Measurements from ENCODE around the gene UHRF1.
"Not testable (repeated sequence)": the region's sequence is repeated elsewhere in the genome, so short reads cannot be mapped to it uniquely, and the experiment has no call there.

The UHRF1 gene

GRCh38 chr19:4939466-4939865, 30.2 kb downstream of the UHRF1 start:
- Histone ChIP-seq H2BK15ac (ENCODE audit: low read depth, poor library complexity, severe bottlenecking) (no peak overlapping the region), H4K91ac (ENCODE audit: low read length) (no peak overlapping the region), H3K27ac (ENCODE audit: low read length, poor library complexity, severe bottlenecking) (no peak overlapping the region), H3K4ac (ENCODE audit: low read depth in 1 of 2, low read length in 2 of 2) (no peak overlapping the region), H3K23ac (ENCODE audit: low read length in 2 of 2) (no peak overlapping the region), H3K36me3 (ENCODE audit: control insufficient read depth in 1 of 2, insufficient read depth in 2 of 2, low read depth in 1 of 2, low read length in 2 of 2) (peaks cover 17 to 42% of the 10 kb centered on the region in 2 experiments), H2AK5ac (ENCODE audit: low read length, severe bottlenecking) (no peak overlapping the region), H2BK12ac (ENCODE audit: low read length in 2 of 2) (no peak overlapping the region), H4K8ac (ENCODE audit: low read length) (no peak overlapping the region), H3K9me3 (ENCODE audit: control insufficient read depth, low read length) (no peaks in the 10 kb centered on the region), H2BK120ac (ENCODE audit: low read depth, low read length) (no peak overlapping the region), H2BK5ac (ENCODE audit: low read depth, low read length, poor library complexity, severe bottlenecking) (no peak overlapping the region), H3K4me1 (ENCODE audit: control insufficient read depth, insufficient read depth, low read depth, low read length) (no peaks in the 10 kb centered on the region), H3K18ac (ENCODE audit: low read depth in 1 of 2, low read length in 2 of 2) (no peak overlapping the region), H2AFZ (ENCODE audit: low read depth, low read length) (no peak overlapping the region), H3K14ac (ENCODE audit: low read length in 2 of 2) (no peak overlapping the region), H3K27me3 (ENCODE audit: control insufficient read depth in 1 of 2, insufficient read depth in 1 of 2, low read length in 2 of 2) (no peaks in the 10 kb centered on the region), H3K4me3 (ENCODE audit: insufficient read depth in 1 of 2, low read depth in 1 of 2, low read length in 2 of 2) (no peak overlapping the region), H3K9ac (ENCODE audit: low read length) (no peak overlapping the region), H3K79me1 (replicated peaks; ENCODE audit: low read length, poor library complexity, severe bottlenecking) (peaks cover 20% of the 10 kb centered on the region), H3K4me2 (ENCODE audit: low read length, poor library complexity, severe bottlenecking) (no peak overlapping the region)
- DNase-seq = no peak
- over 99% methylated on average over 7 of the region's 7 CpGs for WGBS

- H3K9ac ChIP-seq (ENCODE audit: low read length); H3K23ac ChIP-seq (ENCODE audit: low read length in 2 of 2); H2BK12ac ChIP-seq (ENCODE audit: low read length in 2 of 2); H3K9me3 ChIP-seq (ENCODE audit: control insufficient read depth, low read length); H3K4me2 ChIP-seq (ENCODE audit: low read length, poor library complexity, severe bottlenecking); H2BK120ac ChIP-seq (ENCODE audit: low read depth, low read length); H3K14ac ChIP-seq (ENCODE audit: low read length in 2 of 2); DNase-seq; H3K4me1 ChIP-seq (ENCODE audit: control insufficient read depth, insufficient read depth, low read depth, low read length); H3K27me3 ChIP-seq (ENCODE audit: control insufficient read depth in 1 of 2, insufficient read depth in 1 of 2, low read length in 2 of 2); H2BK15ac ChIP-seq (ENCODE audit: low read depth, poor library complexity, severe bottlenecking); H2AK5ac ChIP-seq (ENCODE audit: low read length, severe bottlenecking); H3K4ac ChIP-seq (ENCODE audit: low read depth in 1 of 2, low read length in 2 of 2); H4K91ac ChIP-seq (ENCODE audit: low read length); H3K27ac ChIP-seq (ENCODE audit: low read length, poor library complexity, severe bottlenecking); H2AFZ ChIP-seq (ENCODE audit: low read depth, low read length); H4K8ac ChIP-seq (ENCODE audit: low read length); H2BK5ac ChIP-seq (ENCODE audit: low read depth, low read length, poor library complexity, severe bottlenecking); H3K4me3 ChIP-seq (ENCODE audit: insufficient read depth in 1 of 2, low read depth in 1 of 2, low read length in 2 of 2); H3K18ac ChIP-seq (ENCODE audit: low read depth in 1 of 2, low read length in 2 of 2): not testable (repeated sequence)
- peaks cover 26% of the 10 kb centered on the region for H3K79me1 ChIP-seq (replicated peaks; ENCODE audit: low read length, poor library complexity, severe bottlenecking)
- 98% methylated on average over 34 of the region's 35 CpGs for WGBS
- peaks cover 9 to 49% of the 10 kb centered on the region in 2 experiments for H3K36me3 ChIP-seq (ENCODE audit: control insufficient read depth in 1 of 2, insufficient read depth in 2 of 2, low read depth in 1 of 2, low read length in 2 of 2)
Observed at GRCh38 chr19:4941638-4942169, 32.4 kb downstream of the UHRF1 start.

- not testable (repeated sequence) for H2BK15ac ChIP-seq (ENCODE audit: low read depth, poor library complexity, severe bottlenecking); H3K14ac ChIP-seq (ENCODE audit: low read length in 2 of 2); H3K4ac ChIP-seq (ENCODE audit: low read depth in 1 of 2, low read length in 2 of 2); H3K23ac ChIP-seq (ENCODE audit: low read length in 2 of 2); H3K27me3 ChIP-seq (ENCODE audit: control insufficient read depth in 1 of 2, insufficient read depth in 1 of 2, low read length in 2 of 2); H3K4me2 ChIP-seq (ENCODE audit: low read length, poor library complexity, severe bottlenecking); H4K8ac ChIP-seq (ENCODE audit: low read length); DNase-seq; H3K4me3 ChIP-seq (ENCODE audit: insufficient read depth in 1 of 2, low read depth in 1 of 2, low read length in 2 of 2); H3K18ac ChIP-seq (ENCODE audit: low read depth in 1 of 2, low read length in 2 of 2); H3K4me1 ChIP-seq (ENCODE audit: control insufficient read depth, insufficient read depth, low read depth, low read length); H2AFZ ChIP-seq (ENCODE audit: low read depth, low read length); H2BK5ac ChIP-seq (ENCODE audit: low read depth, low read length, poor library complexity, severe bottlenecking); H2BK120ac ChIP-seq (ENCODE audit: low read depth, low read length); H3K27ac ChIP-seq (ENCODE audit: low read length, poor library complexity, severe bottlenecking); H3K9me3 ChIP-seq (ENCODE audit: control insufficient read depth, low read length); H2BK12ac ChIP-seq (ENCODE audit: low read length in 2 of 2); H2AK5ac ChIP-seq (ENCODE audit: low read length, severe bottlenecking); H3K9ac ChIP-seq (ENCODE audit: low read length); H4K91ac ChIP-seq (ENCODE audit: low read length)
- Histone ChIP-seq H3K36me3 (ENCODE audit: control insufficient read depth in 1 of 2, insufficient read depth in 2 of 2, low read depth in 1 of 2, low read length in 2 of 2) (peaks cover 55 to 65% of the 10 kb centered on the region in 2 experiments), H3K79me1 (replicated peaks; ENCODE audit: low read length, poor library complexity, severe bottlenecking) (peaks cover 24% of the 10 kb centered on the region)
- 96% methylated on average over 21 of the region's 23 CpGs for WGBS
Observed at GRCh38 chr19:4950650-4951049, 41.3 kb downstream of the UHRF1 start.

- peaks cover 21% of the 10 kb centered on the region for H3K79me1 ChIP-seq (replicated peaks; ENCODE audit: low read length, poor library complexity, severe bottlenecking)
- no peak overlapping the region for H3K4me3 ChIP-seq (ENCODE audit: insufficient read depth in 1 of 2, low read depth in 1 of 2, low read length in 2 of 2)
- H2BK5ac ChIP-seq (ENCODE audit: low read depth, low read length, poor library complexity, severe bottlenecking) = no peak overlapping the region
- no peak for DNase-seq
- H3K4me2 ChIP-seq (ENCODE audit: low read length, poor library complexity, severe bottlenecking) = no peak overlapping the region
- no peak overlapping the region for H3K27ac ChIP-seq (ENCODE audit: low read length, poor library complexity, severe bottlenecking)
- no peak overlapping the region for H4K8ac ChIP-seq (ENCODE audit: low read length)
- H3K9me3 ChIP-seq (ENCODE audit: control insufficient read depth, low read length) = no peaks in the 10 kb centered on the region
- H3K4me1 ChIP-seq (ENCODE audit: control insufficient read depth, insufficient read depth, low read depth, low read length) = no peaks in the 10 kb centered on the region
- H2AK5ac ChIP-seq (ENCODE audit: low read length, severe bottlenecking) = no peak overlapping the region
- H3K4ac ChIP-seq (ENCODE audit: low read depth in 1 of 2, low read length in 2 of 2) = no peak overlapping the region
- H3K9ac ChIP-seq (ENCODE audit: low read length) = no peak overlapping the region
- WGBS = 95% methylated on average over 11 of the region's 11 CpGs
- H3K14ac ChIP-seq (ENCODE audit: low read length in 2 of 2) = no peak overlapping the region
- no peak overlapping the region for H2AFZ ChIP-seq (ENCODE audit: low read depth, low read length)
- no peak overlapping the region for H2BK15ac ChIP-seq (ENCODE audit: low read depth, poor library complexity, severe bottlenecking)
- no peak overlapping the region for H3K18ac ChIP-seq (ENCODE audit: low read depth in 1 of 2, low read length in 2 of 2)
- no peak overlapping the region for H4K91ac ChIP-seq (ENCODE audit: low read length)
- no peak overlapping the region for H3K23ac ChIP-seq (ENCODE audit: low read length in 2 of 2)
- H3K36me3 ChIP-seq (ENCODE audit: control insufficient read depth in 1 of 2, insufficient read depth in 2 of 2, low read depth in 1 of 2, low read length in 2 of 2) = peaks cover 51 to 65% of the 10 kb centered on the region in 2 experiments
- no peak overlapping the region for H2BK120ac ChIP-seq (ENCODE audit: low read depth, low read length)
- no peaks in the 10 kb centered on the region for H3K27me3 ChIP-seq (ENCODE audit: control insufficient read depth in 1 of 2, insufficient read depth in 1 of 2, low read length in 2 of 2)
- H2BK12ac ChIP-seq (ENCODE audit: low read length in 2 of 2) = no peak overlapping the region
Observed at GRCh38 chr19:4951656-4952055, 42.4 kb downstream of the UHRF1 start.
